HG03060 (cell line): ENCODE results near the gene COX10.

ENCODE experiments used
- ATAC-seq: cut with Tn5 transposase; IDR thresholded peaks from one replicate; pipeline ENCODE4 v1.9.1; 2021; ENCODE audit warnings: low read depth, moderate number of reproducible peaks; ENCODE audit not compliant: unreplicated experiment

COX10 gene

GRCh38 chr17:14068542-14069250, 608 bp upstream of the COX10 start:
- ATAC-seq, result peak; percentile 4

GRCh38 chr17:14070344-14070984, 1.2 kb downstream of the COX10 start:
- no peak for ATAC-seq

- no peak for ATAC-seq
Observed at GRCh38 chr17:14072881-14073280, 3.6 kb downstream of the COX10 start.

GRCh38 chr17:14078027-14078426, 8.7 kb downstream of the COX10 start:
- ATAC-seq, result no peak

GRCh38 chr17:14080847-14081251, 11.5 kb downstream of the COX10 start:
- no peak for ATAC-seq

- no peak for ATAC-seq
Observed at GRCh38 chr17:14082848-14083247, 13.5 kb downstream of the COX10 start.

GRCh38 chr17:14084955-14085354, 15.7 kb downstream of the COX10 start:
- ATAC-seq, result no peak

- ATAC-seq, result no peak
Observed at GRCh38 chr17:14086189-14086588, 16.9 kb downstream of the COX10 start.

GRCh38 chr17:14089179-14089578, 19.9 kb downstream of the COX10 start:
- no peak for ATAC-seq

- ATAC-seq, result no peak
Observed at GRCh38 chr17:14091367-14091766, 22.1 kb downstream of the COX10 start.

- ATAC-seq, result no peak
Observed at GRCh38 chr17:14092808-14093207, 23.5 kb downstream of the COX10 start.

- ATAC-seq, result no peak
Observed at GRCh38 chr17:14094676-14095601, 25.6 kb downstream of the COX10 start.

GRCh38 chr17:14095631-14096030, 26.3 kb downstream of the COX10 start:
- no peak for ATAC-seq

- ATAC-seq, result no peak
Observed at GRCh38 chr17:14098246-14098645, 28.9 kb downstream of the COX10 start.

GRCh38 chr17:14101976-14102375, 32.7 kb downstream of the COX10 start:
- no peak for ATAC-seq

- ATAC-seq, result no peak
Observed at GRCh38 chr17:14103836-14104235, 34.5 kb downstream of the COX10 start.

- ATAC-seq, result no peak
Observed at GRCh38 chr17:14104734-14105133, 35.4 kb downstream of the COX10 start.

GRCh38 chr17:14107889-14108288, 38.6 kb downstream of the COX10 start:
- no peak for ATAC-seq

- no peak for ATAC-seq
Observed at GRCh38 chr17:14112407-14112806, 43.1 kb downstream of the COX10 start.

GRCh38 chr17:14113137-14113536, 43.8 kb downstream of the COX10 start:
- no peak for ATAC-seq
